Endometrial microvascular endothelial cells (primary cell): ENCODE results near the gene THRA. TPM values are rescaled to one million over a fixed set of nuclear protein-coding genes. Genes with fewer than 3 reads are reported as not detected.

Experiments used
- in situ Hi-C: cut with HindIII; loops from 2 replicates; pipeline ENCODE4 v1.10.0; 2017; ENCODE audit warnings: low sequenced_read_pairs, low pct_unique_long_range_greater_than_20kb; ENCODE audit errors: inconsistent ontology term
- total RNA-seq: library from RNA; depleted of rRNA; stranded (reverse); fragments of >200 nt; gene quantifications from one replicate; pipeline ENCODE4 v1.2.3, GENCODE V29; 2015; ENCODE audit errors: inconsistent ontology term

Gene THRA
- total RNA-seq, 1 donor from 2014 or later: 17.8 TPM

DNA sequence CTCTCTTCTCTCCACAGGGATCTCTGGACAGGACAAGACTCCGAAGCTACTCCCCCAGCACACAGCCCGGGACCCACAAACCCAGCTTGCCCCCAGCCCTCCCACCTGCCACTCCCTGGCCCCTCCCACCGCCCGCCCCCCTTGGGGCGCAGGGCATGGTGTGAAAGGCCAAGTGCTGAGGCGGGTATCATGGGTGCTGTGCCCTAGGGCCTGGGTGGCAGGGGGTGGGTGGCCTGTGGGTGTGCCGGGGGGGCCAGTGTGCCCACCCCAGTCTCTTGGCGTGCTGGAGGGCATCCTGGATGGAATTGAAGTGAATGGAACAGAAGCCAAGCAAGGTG is 11.4 kb downstream of the THRA start:
- in situ Hi-C loops: no loop called here

DNA sequence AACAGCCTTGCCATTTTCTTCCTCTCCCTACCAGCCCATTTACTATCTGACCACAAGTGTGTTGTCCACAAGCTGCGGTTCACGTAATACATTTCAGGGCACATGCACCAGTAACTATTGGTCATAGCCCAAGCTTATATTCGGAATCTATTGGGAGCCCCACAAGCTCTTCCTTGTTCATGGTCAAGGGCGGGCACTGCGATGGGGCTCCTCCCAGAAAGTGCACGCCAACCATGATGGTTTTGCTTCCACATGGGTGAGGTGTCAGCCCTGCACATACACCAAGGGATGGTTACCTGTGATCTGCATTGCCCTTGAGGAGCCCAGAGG is 12.1 kb downstream of the THRA start:
- in situ Hi-C loops: no loop called here

DNA sequence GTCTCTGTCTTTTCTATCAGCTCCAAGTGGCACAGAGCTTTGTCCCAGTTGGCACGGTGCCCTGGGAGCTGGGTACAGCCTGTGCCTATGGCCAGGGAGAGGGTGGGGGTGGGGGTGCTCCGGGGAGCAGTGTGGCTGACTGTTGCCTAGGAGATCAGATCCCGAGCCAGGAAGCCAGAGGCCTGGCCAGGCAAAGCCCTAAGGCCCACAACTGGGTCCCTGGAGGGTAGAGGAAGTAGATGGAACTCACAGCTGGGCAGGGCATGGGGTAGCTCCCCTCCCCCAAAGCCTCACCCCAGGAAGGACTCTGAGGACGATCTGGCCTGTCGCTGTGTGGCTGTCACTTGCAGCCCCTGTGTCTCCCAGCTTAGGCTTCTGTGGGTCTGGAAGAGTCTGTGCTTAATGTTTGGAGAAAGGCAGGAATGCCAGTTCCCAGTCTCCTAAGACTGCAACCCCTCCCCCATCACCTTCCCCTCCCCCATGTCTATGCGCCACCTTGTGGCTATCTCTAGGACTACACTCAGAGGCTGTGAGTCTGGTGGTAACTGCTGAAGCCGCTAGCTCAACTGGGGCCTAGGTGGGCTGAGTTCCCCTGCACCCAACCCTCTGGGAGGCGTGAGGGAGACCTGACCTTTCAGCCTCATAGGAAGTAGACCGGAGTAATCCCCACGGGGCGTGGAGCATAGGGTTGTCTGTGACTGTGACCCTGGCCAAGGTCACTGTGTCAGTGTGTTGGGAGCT is 12.6 kb downstream of the THRA start:
- in situ Hi-C loops: no loop called here

DNA sequence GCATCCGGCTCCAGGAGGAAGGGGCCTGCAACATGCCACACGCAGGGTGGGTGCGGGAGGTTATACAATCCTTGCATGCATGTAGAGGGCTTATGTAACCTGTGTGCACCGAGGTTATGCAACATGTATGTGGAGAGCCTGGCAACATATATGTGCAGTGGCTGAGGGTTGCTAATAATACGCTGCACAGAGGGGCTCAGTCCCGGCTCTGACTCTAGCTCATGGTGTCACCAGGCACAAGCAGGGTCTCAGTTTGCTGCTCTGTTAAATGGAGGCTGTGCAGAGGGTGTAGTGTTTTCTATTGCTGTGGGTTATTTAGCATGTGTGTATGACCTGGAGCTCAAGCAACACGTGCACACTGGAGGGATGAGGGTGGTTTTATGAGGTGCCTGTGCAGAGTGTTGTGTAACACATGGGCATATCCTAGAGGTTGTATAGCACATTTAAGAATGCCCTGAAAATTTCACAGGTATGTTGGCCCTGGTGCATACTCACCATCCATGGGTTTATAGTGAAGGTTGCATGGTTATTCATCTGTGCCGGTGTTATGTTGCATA is 13.3 kb downstream of the THRA start:
- in situ Hi-C loops: no loop called here

DNA sequence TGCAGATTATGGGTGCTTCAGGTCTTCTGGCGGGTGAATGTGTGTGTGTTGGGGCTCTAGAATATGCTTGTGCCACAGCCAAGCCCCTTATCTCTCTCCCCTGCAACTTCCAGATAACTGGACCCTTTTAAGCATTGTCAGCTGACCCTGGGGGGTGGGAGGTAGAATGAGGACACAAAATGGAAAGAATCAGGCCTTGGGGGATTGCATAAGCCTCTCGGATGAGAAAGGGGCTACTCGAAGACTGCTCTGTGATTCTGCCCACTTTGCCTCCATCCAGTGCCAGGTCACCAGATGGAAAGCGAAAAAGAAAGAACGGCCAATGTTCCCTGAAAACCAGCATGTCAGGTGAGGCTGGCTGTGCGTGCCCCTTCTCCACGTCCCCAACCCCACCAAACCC is 13.8 kb downstream of the THRA start:
- in situ Hi-C loops: no loop called here

DNA sequence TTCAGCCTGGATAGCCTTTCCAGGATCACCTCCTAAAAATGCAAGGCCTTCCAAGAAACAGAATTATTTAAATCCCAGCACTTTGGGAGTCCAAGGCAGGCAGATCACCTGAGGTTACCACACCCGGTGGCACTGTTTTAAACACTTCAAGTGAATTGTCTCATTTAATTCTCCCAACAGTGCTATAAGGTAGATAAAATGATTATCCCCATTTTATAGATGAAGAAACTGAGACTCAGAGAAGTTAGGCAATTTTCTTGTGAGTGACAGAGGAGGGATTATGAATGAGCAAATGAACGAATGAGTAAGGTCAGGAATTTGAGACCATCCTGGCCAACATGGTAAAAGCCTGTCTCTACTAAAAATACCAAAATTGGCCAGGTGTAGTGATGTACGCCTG is 16.8 kb downstream of the THRA start:
- in situ Hi-C loops: no loop called here

DNA sequence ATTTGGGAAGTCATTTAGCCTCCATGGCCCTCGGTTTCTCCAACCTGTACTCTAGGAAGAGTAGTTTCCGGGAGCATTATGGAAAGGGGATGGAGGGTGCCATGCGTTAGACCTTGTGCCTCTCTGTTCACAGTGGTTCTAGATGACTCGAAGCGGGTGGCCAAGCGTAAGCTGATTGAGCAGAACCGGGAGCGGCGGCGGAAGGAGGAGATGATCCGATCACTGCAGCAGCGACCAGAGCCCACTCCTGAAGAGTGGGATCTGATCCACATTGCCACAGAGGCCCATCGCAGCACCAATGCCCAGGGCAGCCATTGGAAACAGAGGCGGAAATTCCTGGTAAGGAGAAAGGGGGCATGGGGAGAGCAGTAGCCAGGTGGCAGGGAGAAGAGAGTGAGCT is 21.7 kb downstream of the THRA start:
- in situ Hi-C loops: no loop called here

DNA sequence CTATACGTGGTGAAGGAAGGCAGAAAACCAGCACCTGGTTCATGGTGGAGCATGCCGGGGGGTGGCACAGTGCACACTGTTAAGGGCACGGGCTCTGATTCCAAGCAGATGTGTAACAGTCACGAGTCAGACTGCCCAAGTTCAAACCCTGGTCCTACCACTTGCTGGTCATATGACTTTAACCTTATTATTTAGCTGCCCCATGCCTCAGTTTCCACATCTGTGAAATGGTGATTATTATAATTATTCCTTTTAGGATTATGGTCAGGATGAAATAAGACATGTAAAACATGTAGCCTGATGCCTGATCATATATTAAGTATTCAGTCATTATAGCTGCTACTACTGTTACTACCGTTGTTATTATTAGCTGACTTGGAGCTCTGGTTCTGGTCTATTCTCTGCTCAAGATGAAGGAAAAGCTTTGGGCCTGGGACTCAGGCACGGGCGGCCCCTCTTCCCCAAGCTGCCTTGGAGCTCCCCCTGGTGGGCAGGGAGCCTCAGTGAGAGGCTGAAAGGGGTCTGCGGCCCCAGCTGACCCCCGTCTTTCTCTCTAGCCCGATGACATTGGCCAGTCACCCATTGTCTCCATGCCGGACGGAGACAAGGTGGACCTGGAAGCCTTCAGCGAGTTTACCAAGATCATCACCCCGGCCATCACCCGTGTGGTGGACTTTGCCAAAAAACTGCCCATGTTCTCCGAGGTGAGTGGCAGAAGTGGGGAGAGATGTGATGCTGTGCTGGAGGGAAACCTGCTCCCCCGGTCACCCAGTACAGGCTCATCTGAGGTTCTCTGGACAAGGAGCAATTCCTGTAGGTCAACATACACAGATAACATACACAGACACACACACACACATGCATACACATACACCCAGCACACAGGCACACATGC is 23.6 kb downstream of the THRA start:
- in situ Hi-C loops: no loop called here

DNA sequence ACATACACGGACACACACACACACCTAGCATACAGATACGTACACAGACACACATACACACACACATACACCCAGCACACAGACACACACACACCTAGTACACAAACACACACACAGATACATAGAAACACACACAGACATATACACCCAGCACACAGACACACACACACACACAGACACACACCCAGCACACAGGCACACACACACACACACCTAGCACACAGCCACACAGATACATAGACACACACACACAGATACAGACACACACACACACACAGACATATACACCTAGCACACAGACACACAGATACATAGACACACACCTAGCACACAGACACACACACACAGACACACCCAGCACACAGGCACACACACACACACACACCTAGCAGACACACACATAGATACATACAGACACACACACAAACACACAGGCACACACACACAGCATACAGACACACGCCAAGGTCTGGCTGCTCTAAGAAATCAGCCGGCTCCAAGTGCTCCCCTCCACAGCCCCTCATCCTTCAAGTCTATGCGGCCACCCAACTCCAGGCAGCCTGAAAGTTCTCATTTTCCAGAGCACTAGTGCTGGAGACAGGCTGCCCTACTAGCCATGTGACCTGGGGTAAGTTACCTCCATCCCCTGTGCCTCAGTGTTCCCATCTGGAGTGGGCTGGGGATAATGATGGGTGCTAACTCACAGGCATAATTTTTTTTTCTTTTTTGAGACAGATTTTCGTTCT is 24.5 kb downstream of the THRA start:
- in situ Hi-C loops: no loop called here

DNA sequence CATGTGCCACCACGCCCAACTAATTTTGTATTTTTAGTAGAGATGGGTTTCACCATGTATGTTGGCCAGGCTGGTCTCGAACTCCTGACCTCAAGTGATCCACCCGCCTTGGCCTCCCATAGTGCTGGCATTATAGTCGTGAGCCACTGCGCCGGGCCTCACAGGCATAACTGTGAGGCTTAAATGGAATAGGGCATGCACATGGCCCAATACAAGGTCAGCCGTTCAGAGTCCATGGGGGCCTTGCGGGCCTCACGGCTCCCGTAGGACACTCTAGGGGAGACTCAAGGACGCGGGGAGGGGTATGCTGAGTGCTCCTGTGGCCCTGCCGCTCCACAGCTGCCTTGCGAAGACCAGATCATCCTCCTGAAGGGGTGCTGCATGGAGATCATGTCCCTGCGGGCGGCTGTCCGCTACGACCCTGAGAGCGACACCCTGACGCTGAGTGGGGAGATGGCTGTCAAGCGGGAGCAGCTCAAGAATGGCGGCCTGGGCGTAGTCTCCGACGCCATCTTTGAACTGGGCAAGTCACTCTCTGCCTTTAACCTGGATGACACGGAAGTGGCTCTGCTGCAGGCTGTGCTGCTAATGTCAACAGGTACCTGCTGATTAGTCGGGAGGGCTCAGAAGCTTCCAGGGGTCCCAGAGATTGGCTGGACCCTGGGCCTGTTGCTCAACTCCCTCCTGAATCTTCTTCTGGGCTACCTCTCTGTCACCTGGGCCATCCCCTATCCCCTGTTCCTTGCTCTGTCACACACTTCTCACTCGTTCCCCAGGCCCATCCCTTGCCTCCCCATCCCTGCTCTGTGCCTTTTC is 25.3 kb downstream of the THRA start:
- in situ Hi-C loops: no loop called here

DNA sequence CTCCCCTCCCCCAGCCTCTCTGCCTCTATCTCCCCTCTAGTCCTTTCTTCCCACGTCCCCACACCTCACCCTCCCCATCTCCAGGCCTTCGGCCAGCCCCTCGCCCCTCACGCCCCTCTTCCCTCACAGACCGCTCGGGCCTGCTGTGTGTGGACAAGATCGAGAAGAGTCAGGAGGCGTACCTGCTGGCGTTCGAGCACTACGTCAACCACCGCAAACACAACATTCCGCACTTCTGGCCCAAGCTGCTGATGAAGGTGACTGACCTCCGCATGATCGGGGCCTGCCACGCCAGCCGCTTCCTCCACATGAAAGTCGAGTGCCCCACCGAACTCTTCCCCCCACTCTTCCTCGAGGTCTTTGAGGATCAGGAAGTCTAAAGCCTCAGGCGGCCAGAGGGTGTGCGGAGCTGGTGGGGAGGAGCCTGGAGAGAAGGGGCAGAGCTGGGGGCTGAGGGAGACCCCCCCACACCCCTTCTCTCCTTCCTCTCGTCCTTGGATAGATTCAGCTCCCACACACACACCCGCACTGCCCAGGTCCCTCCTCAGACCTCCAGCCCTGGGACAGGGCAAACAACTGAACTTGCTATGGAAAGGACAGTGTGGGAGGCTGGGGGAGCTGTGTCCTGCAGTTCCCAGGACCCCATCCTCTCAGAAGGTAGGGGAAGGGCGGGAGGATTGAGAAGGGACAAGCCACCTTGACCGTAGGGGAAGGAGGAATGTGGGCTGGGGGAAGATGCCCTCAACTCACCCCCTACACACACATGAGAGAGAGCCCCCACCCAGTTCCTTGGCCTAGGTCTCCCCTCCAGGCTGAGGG is 26.5 kb downstream of the THRA start:
- in situ Hi-C loops: no loop called here

DNA sequence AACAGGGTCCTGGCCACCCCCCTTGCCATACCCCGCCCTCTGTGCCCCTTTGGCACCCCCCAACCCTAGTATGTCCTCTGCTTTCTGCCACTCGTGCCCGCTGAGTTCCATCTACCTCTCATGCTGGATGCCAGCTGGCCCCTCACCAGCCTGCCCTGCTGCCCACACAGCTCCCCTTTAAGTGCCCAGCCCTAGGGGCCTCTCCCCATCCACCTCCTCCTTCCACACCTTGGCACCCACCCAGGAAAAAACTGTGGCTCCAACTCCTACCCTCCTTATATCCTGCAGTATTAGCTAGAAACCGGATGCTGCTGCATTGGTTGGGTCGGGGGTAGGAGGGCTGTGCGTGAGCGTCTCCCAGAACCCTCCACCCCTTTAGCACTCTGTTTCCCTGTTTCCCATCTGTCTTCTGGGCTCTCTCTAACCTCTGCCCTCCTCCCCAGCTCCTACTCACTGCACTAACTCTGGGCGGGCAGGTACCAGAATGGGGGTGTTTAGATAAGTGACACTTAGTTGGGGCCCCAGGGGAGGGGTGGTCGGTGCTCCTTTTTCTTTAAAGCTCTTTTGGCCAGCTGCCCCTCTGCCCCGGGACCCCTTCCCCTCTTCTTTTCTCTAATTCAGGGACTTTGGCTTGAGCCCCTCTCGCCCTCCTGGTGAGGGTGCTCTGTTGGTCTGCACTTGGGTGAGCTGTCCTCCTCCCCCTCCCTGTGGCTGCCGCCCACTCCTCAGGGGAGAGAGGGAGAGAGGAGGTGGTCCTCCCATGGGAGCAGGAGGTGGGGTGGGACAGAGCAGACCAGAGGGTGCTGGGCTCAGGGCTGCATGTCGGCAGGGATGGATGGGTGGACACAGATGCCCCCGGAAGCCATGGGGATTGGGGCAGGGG is 27.7 kb downstream of the THRA start:
- in situ Hi-C loops: no loop called here

DNA sequence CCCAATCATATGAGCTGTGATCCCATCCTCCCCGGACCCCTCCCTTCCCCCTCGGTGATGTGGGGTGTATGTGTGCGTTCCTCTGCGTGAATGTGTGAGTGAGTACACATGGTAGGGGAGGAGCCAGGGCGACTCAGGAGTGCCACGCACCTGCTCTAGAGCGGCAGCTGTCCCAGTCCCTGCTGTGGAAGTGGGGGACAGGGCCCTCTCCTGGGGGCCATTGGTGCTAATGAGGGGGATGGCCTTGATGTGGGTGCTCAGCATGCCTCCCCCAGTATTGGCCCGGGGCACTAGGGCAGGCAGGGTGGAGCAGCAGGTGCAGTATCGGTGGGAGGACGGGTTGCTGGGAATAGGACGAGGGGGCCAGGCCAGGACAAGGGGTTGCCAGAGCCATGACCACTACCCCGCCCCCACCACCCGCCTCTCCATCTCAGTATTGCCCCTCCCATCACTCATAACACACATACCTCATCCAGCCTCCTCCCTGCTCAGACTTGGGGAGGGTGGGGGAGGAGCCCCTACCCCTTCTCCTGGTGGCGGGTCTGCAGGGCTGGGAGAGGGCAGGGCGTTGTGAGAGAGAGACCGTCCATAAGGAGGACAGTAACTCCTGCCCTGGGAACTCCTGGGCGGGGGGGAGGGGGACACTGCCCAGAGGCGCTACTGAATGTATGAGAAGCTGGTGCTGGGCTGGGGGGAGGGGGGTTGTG is 29.1 kb downstream of the THRA start:
- in situ Hi-C loops: no loop called here

DNA sequence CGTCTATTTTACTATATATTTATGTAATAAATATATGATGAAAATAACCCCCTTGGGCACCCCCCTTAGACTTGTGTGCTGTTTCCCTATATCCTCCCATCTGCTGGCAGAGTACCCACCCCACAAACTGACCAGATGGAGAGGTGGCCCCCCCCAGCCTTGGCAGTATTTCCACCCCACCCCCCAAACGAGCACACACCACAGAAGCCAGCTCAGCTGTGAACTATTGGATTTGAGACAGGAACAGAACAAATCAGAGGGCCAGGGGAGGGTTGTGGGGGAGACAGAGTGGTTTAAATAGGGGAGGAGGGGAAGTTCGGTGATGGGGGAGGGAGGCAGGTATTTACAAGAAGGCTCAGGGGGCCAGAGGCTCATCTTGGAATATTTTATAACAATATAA is 29.8 kb downstream of the THRA start:
- in situ Hi-C loops: no loop called here

DNA sequence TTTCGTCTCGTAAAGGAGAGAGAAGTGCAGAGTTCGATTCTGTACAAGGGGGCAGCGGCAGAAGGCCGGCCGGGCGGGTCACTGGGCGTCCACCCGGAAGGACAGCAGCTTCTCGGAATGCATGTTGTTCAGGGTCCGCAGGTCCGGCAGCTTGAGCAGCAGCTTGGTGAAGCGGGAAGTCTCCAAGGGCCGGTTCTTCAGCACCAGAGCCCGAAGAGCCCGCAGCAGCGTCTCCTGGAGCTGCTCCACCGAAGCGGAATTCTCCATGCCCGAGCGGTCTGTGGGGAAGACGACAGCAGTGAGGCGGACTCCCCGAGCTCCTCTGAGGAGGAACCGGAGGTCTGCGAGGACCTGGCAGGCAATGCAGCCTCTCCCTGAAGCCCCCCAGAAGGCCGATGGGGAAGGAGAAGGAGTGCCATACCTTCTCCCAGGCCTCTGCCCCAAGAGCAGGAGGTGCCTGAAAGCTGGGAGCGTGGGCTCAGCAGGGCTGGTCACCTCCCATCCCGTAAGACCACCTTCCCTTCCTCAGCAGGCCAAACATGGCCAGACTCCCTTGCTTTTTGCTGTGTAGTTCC is 30.3 kb downstream of the THRA start:
- in situ Hi-C loops: no loop called here

DNA sequence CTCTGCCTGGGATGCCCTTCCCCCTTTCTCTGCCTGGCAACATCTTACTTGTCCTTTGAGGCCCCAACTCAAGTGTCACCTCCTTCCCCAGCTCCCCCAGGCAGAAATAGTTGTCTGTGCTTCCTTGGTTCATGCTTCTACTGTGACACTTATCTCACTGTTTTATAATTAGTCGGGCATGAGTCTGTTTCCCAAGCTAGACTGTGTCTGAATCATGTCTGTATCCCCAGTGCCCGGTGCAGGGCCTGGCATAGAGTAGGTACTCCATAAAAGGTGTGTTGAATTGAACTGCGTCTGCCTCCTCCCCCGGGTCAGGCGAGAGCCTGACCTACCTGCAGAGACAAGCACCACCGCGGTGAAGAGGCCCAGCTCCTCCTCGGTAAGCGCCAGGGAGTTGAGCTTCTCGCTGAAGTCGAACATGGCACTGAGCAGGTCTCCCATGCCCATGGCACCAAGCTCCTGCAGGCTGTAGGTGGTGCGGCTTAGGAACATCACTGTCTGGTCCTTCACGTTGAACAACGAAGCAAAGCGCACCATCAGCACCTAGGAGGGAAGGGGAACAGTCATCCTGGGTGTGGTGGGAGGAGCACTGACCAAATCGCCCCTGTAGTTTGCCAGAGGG is 30.9 kb downstream of the THRA start:
- in situ Hi-C loops: no loop called here
